Limb (tissue), 2 donors: ENCODE data around the gene NRG3.

ENCODE experiments used
- DNase-seq, 2 donors: peaks; one replicate each; pipeline ENCODE4 v3.0.0-alpha.2; 2016; ENCODE audit errors: extremely low spot score in 2 of 2

The NRG3 gene

GRCh38 chr10:82564353-82565196 lies 689.6 kb downstream of the NRG3 start:
- DNase-seq = no peak

- DNase-seq = no peak
Measured at GRCh38 chr10:82565197-82565575, 690.2 kb downstream of the NRG3 start.

GRCh38 chr10:82572744-82573143 lies 697.8 kb downstream of the NRG3 start:
- no peak for DNase-seq

- no peak for DNase-seq
Measured at GRCh38 chr10:82574081-82574480, 699.1 kb downstream of the NRG3 start.

GRCh38 chr10:82575318-82575717 lies 700.3 kb downstream of the NRG3 start:
- no peak for DNase-seq

GRCh38 chr10:82576093-82576492 lies 701.1 kb downstream of the NRG3 start:
- no peak for DNase-seq

- DNase-seq = no peak
Measured at GRCh38 chr10:82581940-82582339, 706.9 kb downstream of the NRG3 start.

GRCh38 chr10:82591421-82591820 lies 716.4 kb downstream of the NRG3 start:
- DNase-seq = no peak

GRCh38 chr10:82597840-82598239 lies 722.8 kb downstream of the NRG3 start:
- DNase-seq = no peak

- no peak for DNase-seq
Measured at GRCh38 chr10:82609845-82610244, 734.9 kb downstream of the NRG3 start.

GRCh38 chr10:82618007-82618406 lies 743.0 kb downstream of the NRG3 start:
- DNase-seq = no peak

GRCh38 chr10:82621680-82622079 lies 746.7 kb downstream of the NRG3 start:
- no peak for DNase-seq

- DNase-seq = no peak
Measured at GRCh38 chr10:82622479-82622878, 747.5 kb downstream of the NRG3 start.

- no peak for DNase-seq
Measured at GRCh38 chr10:82625512-82626189, 750.7 kb downstream of the NRG3 start.

- peak in 1 of 2 donors; percentile 6 for DNase-seq
Measured at GRCh38 chr10:82628373-82628772, 753.4 kb downstream of the NRG3 start.

GRCh38 chr10:82643076-82643475 lies 768.1 kb downstream of the NRG3 start:
- no peak for DNase-seq

- no peak for DNase-seq
Measured at GRCh38 chr10:82643601-82644000, 768.6 kb downstream of the NRG3 start.

- DNase-seq = no peak
Measured at GRCh38 chr10:82645221-82645620, 770.2 kb downstream of the NRG3 start.

GRCh38 chr10:82653244-82654155 lies 778.5 kb downstream of the NRG3 start:
- no peak for DNase-seq

GRCh38 chr10:82660205-82660604 lies 785.2 kb downstream of the NRG3 start:
- DNase-seq = no peak

GRCh38 chr10:82660986-82661385 lies 786.0 kb downstream of the NRG3 start:
- no peak for DNase-seq

- DNase-seq = no peak
Measured at GRCh38 chr10:82661701-82662100, 786.7 kb downstream of the NRG3 start.
